ENCODE data around the gene MSI2.

The MSI2 gene

GRCh38 chr17:57395721-57396321, 139.5 kb downstream of the MSI2 start:
- no peak overlapping the region for H3K4me3 ChIP-seq
- no peaks in the 10 kb centered on the region for H3K36me3 ChIP-seq (ENCODE audit: insufficient read depth, low read length)
- no peak for DNase-seq (ENCODE audit: low read depth, low spot score)
- TF ChIP-seq FOXP2 (optimal IDR thresholded peaks at IDR 0.05; ENCODE audit: control extremely low read depth, extremely low read length, insufficient read depth) (no peak), EZH2 (IDR thresholded peaks at IDR 0.05) (no peak), POLR2AphosphoS5 (IDR thresholded peaks at IDR 0.05; ENCODE audit: borderline replicate concordance, low read depth, low read length) (no peak)
- H3K27ac ChIP-seq = no peak overlapping the region
- no peak overlapping the region for H3K9ac ChIP-seq (ENCODE audit: insufficient read length)
- no peaks in the 10 kb centered on the region for H3K9me3 ChIP-seq (ENCODE audit: low read depth, low read length)

- DNase-seq (ENCODE audit: low read depth, low spot score) = no peak
- Histone ChIP-seq H3K27ac (no peak overlapping the region), H3K9me3 (ENCODE audit: low read depth, low read length) (no peaks in the 10 kb centered on the region), H3K4me3 (no peak overlapping the region), H3K36me3 (ENCODE audit: insufficient read depth, low read length) (no peaks in the 10 kb centered on the region), H3K9ac (ENCODE audit: insufficient read length) (no peak overlapping the region)
- TF ChIP-seq POLR2AphosphoS5 (IDR thresholded peaks at IDR 0.05; ENCODE audit: borderline replicate concordance, low read depth, low read length) (no peak), EZH2 (IDR thresholded peaks at IDR 0.05) (no peak), FOXP2 (optimal IDR thresholded peaks at IDR 0.05; ENCODE audit: control extremely low read depth, extremely low read length, insufficient read depth) (no peak)
These were observed 140.2 kb downstream of the MSI2 start for GRCh38 chr17:57396511-57396921.

- Histone ChIP-seq H3K27ac (no peak overlapping the region), H3K9ac (ENCODE audit: insufficient read length) (no peak overlapping the region), H3K36me3 (ENCODE audit: insufficient read depth, low read length) (no peaks in the 10 kb centered on the region), H3K4me3 (no peak overlapping the region), H3K9me3 (ENCODE audit: low read depth, low read length) (no peaks in the 10 kb centered on the region)
- TF ChIP-seq POLR2AphosphoS5 (IDR thresholded peaks at IDR 0.05; ENCODE audit: borderline replicate concordance, low read depth, low read length) = no peak
- no peak for DNase-seq (ENCODE audit: low read depth, low spot score)
These were observed 141.1 kb downstream of the MSI2 start for GRCh38 chr17:57397402-57397801.

DNA sequence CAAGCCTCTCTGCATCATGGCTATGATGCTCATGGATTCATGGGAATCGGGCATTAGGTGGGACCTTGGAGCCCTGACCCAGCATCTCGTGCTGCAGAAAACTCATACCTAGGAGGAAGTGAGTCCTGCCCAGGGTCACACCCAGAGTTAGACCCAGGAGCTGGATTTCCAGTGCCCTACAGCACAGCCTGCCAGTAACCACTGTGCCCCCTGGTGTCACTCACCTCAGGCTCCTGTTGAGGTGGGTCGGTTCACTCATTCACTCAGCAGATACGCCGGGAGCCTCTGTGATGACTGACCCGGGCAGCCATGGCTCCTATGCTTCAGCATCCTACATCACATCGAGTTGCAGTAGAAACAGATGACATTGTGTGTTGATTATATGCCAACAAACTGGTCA, 143.4 kb downstream of the MSI2 start:
- Histone ChIP-seq H3K9ac (ENCODE audit: insufficient read length) (no peak overlapping the region), H3K27ac (no peak overlapping the region), H3K4me3 (no peak overlapping the region), H3K36me3 (ENCODE audit: insufficient read depth, low read length) (no peaks in the 10 kb centered on the region), H3K9me3 (ENCODE audit: low read depth, low read length) (no peaks in the 10 kb centered on the region)
- TF ChIP-seq EZH2 (IDR thresholded peaks at IDR 0.05) (no peak), POLR2AphosphoS5 (IDR thresholded peaks at IDR 0.05; ENCODE audit: borderline replicate concordance, low read depth, low read length) (no peak), FOXP2 (optimal IDR thresholded peaks at IDR 0.05; ENCODE audit: control extremely low read depth, extremely low read length, insufficient read depth) (no peak)
- no peak for DNase-seq (ENCODE audit: low read depth, low spot score)

GRCh38 chr17:57400648-57401047, 144.3 kb downstream of the MSI2 start:
- Histone ChIP-seq H3K9ac (ENCODE audit: insufficient read length) (no peak overlapping the region), H3K9me3 (ENCODE audit: low read depth, low read length) (no peaks in the 10 kb centered on the region), H3K27ac (no peak overlapping the region), H3K36me3 (ENCODE audit: insufficient read depth, low read length) (no peaks in the 10 kb centered on the region), H3K4me3 (no peak overlapping the region)
- TF ChIP-seq EZH2 (IDR thresholded peaks at IDR 0.05) = no peak
- TF ChIP-seq POLR2AphosphoS5 (IDR thresholded peaks at IDR 0.05; ENCODE audit: borderline replicate concordance, low read depth, low read length) = no peak
- no peak for DNase-seq (ENCODE audit: low read depth, low spot score)

DNA sequence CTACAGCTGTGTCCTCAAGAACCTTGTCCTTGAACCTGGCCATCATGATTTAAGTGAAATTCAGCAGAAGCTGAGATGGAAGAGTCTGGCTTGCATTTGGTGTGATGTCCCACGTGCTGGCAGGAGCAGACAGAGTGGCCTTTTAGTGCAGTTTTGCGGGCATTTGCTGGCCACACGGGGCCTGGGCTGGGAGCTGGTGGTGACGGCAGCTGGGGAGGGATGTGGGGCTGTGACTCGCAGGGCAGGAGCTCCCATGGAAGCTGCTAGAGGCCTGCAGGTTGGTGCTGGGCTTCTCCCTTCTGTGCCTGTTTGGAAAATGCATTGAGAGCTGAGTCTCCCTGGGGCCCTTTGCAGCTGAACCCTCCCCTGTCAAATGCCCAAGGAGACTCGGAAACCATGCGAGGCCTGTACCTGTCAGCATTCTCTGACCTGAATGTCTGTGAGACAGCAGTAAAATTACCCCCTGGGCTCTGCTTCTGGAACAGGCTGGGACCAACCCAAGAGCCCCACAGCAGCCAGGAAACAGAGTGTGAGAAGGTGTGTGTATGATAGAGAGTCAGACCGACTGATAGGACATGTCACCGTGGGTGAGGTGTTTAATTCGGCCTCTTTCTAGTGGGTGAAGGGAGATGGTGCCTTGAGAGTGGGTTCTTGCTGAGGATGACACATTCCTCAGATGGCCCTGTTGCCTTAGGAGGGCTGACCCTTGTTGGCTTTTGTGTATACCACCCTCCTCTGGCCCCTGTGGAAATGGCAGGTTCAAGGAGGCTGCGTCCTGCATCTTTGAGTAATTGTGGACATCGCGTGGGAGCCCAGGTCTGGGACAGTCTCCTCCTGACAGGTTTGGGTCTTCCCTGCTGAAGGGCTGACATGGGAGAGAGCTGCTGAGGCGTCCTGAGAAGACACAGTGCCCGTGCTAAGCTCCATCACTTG, 145.5 kb downstream of the MSI2 start:
- H3K9ac ChIP-seq (ENCODE audit: insufficient read length) = no peak overlapping the region
- no peak for TF ChIP-seq FOXP2 (optimal IDR thresholded peaks at IDR 0.05; ENCODE audit: control extremely low read depth, extremely low read length, insufficient read depth)
- TF ChIP-seq POLR2AphosphoS5 (IDR thresholded peaks at IDR 0.05; ENCODE audit: borderline replicate concordance, low read depth, low read length) = no peak
- no peak for TF ChIP-seq EZH2 (IDR thresholded peaks at IDR 0.05)

DNA sequence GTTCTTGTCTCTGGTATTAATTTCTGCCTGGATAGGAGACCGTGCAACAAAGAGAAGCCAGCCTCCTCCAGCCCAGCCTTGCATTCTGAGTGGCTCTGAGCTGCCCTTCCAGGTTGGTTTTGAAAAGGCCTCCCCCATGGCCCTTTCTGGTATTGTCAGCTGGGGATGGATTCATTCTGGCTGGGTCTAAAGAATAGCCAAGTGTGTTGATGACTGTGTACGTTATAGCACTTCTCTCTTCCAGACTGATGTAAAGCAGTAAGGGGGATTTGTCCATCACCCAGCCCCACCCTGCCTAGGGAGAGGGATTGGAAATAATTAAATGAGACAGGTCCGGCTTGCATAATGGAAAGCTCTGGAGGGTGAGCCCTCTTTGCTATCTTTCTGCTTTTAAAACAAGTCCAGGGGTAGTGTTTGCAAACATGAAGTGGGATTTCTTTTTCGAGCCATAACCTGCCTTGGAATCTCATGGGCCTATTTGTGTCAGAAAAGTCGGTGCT, 146.4 kb downstream of the MSI2 start:
- Histone ChIP-seq H3K27ac (no peak overlapping the region), H3K4me3 (no peak overlapping the region), H3K9ac (ENCODE audit: insufficient read length) (no peak overlapping the region), H3K9me3 (ENCODE audit: low read depth, low read length) (no peaks in the 10 kb centered on the region), H3K36me3 (ENCODE audit: insufficient read depth, low read length) (no peaks in the 10 kb centered on the region)
- DNase-seq (ENCODE audit: low read depth, low spot score) = no peak
- no peak for TF ChIP-seq POLR2AphosphoS5 (IDR thresholded peaks at IDR 0.05; ENCODE audit: borderline replicate concordance, low read depth, low read length)
- no peak for TF ChIP-seq EZH2 (IDR thresholded peaks at IDR 0.05)
- no peak for TF ChIP-seq FOXP2 (optimal IDR thresholded peaks at IDR 0.05; ENCODE audit: control extremely low read depth, extremely low read length, insufficient read depth)

More for the DNA sequence above, 145.5 kb downstream of the MSI2 start:
- DNase-seq (ENCODE audit: low read depth, low spot score) = no peak
- no peak overlapping the region for H3K4me3 ChIP-seq
- no peaks in the 10 kb centered on the region for H3K9me3 ChIP-seq (ENCODE audit: low read depth, low read length)
- H3K27ac ChIP-seq = no peak overlapping the region
- H3K36me3 ChIP-seq (ENCODE audit: insufficient read depth, low read length) = no peaks in the 10 kb centered on the region

DNA sequence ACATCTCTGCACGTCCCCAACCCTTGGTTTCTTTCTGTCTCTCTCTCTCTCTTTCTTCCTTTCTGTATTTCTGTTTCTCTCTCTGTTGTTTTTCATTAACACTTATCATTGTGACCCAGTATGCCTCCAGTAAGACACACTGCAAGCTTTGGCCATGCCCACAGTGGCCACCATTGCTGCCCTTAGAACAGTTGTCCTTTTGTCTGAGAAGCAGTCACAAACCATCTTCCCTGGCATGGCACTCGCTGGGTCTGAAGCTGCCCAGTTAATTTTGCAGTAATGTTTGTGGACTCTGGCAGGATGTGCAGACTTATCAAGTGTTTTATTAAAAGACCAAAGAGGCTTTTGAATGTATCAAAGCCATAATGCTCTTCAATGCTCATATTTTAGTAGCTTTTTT, 146.9 kb downstream of the MSI2 start:
- no peak overlapping the region for H3K9ac ChIP-seq (ENCODE audit: insufficient read length)
- no peak overlapping the region for H3K4me3 ChIP-seq
- H3K36me3 ChIP-seq (ENCODE audit: insufficient read depth, low read length) = no peaks in the 10 kb centered on the region
- DNase-seq (ENCODE audit: low read depth, low spot score) = no peak
- no peak for TF ChIP-seq FOXP2 (optimal IDR thresholded peaks at IDR 0.05; ENCODE audit: control extremely low read depth, extremely low read length, insufficient read depth)
- TF ChIP-seq POLR2AphosphoS5 (IDR thresholded peaks at IDR 0.05; ENCODE audit: borderline replicate concordance, low read depth, low read length) = no peak
- no peak for TF ChIP-seq EZH2 (IDR thresholded peaks at IDR 0.05)
- no peaks in the 10 kb centered on the region for H3K9me3 ChIP-seq (ENCODE audit: low read depth, low read length)
- no peak overlapping the region for H3K27ac ChIP-seq

All from SK-N-MC (cell line).